Fibroblast of mammary gland (primary cell): ENCODE results near the gene MLIP.

Source experiments
- DNase-seq: peaks from one replicate; pipeline ENCODE4 v3.0.0-alpha.2; 2010; ENCODE audit warnings: low read depth
- H3K4me3 ChIP-seq: 2 replicates; pipeline ENCODE4 v1.5.1; 2011; ENCODE audit warnings: low read depth, mild to moderate bottlenecking, low read length, moderate library complexity; ENCODE audit not compliant: control insufficient read depth
- TF ChIP-seq, protein P1 (sequence below): conservative IDR thresholded peaks from 2 replicates; pipeline ENCODE4 v1.5.1; 2011; ENCODE audit warnings: low read depth, low read length, inconsistent platforms; ENCODE audit not compliant: control insufficient read depth, insufficient read depth

The MLIP gene

DNA sequence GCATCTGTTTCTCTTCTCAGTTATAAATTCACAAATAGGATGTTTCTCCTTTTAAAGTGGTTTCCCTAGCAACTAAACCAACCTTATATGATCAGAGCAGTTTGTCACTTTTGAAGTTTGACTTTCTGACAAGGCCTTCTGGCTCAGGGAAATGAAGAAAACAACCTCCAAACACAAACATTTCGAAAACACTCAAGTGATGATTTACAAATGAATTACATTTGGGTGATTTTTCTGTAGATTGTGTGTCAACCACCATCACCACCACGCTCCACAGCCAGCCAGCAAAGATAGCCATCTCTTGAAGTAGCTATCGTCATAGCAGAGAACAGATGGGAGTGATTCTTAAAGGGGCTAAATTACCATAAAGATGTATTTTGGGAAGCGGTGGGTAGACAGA, 16.5 kb upstream of the MLIP start:
- TF ChIP-seq, protein P1, sequence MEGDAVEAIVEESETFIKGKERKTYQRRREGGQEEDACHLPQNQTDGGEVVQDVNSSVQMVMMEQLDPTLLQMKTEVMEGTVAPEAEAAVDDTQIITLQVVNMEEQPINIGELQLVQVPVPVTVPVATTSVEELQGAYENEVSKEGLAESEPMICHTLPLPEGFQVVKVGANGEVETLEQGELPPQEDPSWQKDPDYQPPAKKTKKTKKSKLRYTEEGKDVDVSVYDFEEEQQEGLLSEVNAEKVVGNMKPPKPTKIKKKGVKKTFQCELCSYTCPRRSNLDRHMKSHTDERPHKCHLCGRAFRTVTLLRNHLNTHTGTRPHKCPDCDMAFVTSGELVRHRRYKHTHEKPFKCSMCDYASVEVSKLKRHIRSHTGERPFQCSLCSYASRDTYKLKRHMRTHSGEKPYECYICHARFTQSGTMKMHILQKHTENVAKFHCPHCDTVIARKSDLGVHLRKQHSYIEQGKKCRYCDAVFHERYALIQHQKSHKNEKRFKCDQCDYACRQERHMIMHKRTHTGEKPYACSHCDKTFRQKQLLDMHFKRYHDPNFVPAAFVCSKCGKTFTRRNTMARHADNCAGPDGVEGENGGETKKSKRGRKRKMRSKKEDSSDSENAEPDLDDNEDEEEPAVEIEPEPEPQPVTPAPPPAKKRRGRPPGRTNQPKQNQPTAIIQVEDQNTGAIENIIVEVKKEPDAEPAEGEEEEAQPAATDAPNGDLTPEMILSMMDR, result no peak

DNA sequence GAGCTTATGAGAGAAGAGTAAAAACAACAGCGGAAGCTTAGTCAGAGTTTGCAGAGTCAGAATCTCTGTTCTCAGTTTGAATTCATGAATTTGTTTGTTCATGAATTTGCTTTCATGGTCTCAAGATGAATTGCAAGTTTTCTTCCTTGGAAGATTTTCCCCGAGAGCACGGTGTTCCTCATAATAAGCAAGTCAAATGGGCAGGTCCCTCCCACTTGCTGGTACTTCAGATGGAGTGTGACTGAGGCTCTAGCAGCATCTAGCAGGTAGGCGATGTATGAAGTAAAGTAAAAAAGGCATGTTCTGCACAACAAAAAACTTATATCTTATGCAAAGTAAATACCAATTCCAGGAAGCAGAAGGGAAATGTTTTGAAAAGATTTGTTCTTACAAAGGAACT, 15.5 kb upstream of the MLIP start:
- TF ChIP-seq, protein P1, result no peak
- no peak for DNase-seq
- no peak overlapping the region for H3K4me3 ChIP-seq

More for the DNA sequence above, 16.5 kb upstream of the MLIP start:
- no peak overlapping the region for H3K4me3 ChIP-seq
- DNase-seq, result no peak

DNA sequence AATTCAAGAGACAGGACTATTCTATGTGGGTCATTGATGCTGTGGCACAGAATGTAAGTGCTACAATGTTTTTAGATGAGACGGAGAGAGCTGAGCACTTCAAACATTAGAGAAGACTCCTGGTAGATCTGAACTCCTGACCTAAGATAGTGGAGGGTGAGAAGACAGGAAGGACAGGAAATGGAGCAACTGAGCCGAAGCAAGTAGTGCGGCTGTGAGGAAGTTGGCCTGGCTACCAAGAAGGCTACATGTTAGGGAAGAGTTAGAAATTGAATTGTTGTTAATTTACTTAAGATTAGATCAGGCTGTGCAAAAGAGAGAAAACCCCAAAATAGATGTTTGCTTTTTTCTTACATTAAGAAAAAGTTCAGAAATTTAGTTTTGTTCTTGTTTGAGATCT, 14.4 kb upstream of the MLIP start:
- TF ChIP-seq, protein P1, result no peak
- no peak overlapping the region for H3K4me3 ChIP-seq
- DNase-seq, result no peak

DNA sequence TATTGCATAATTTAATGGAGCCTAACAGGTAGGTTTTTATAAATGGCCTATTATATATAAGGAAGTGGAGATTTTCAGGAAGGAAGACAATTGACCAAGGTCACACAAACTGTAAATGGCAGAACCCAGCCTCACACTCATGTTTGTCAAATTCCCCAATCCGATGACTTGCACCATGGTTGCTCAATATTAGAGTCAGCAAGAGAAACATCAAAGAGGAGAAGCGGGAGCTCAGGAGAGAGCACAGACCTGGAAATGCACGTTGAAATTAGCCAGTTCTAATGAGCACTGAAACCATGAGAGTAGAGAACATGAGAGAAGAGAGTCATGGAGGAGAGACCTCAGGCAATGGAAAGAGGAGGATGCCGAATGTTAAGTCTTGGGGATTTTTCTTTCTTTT, 13.5 kb upstream of the MLIP start:
- TF ChIP-seq, protein P1, result no peak
- DNase-seq, result no peak
- H3K4me3 ChIP-seq, result no peak overlapping the region

DNA sequence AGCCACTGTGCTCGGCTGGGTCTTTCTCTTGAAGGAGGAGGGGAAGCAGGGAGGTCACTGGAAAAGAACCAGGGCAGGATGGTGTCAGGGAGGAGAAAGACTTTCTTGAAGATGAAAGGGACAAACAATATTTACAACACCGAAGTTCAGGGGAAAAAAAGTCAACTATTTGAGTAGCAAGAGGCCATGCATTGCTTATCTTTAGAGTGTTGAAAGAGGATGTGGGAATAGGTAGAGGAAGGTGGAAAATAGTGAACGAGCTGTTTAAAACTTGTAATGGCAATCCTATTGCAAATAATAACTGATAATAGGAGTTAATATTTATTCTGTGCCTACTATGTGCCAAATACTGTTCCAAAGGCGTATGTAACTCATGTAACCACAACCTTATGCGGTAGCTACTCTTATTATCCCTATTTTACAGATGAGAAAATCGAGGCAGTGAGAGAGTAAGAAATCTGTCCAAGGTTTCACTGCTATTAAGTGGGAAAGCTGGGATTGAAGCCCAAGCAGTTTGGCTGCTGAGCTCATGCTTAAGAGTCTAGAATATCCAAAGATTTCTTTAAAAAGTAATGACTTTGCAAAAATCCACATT, 12.7 kb upstream of the MLIP start:
- DNase-seq, result no peak
- H3K4me3 ChIP-seq, result no peak overlapping the region
- TF ChIP-seq, protein P1, result no peak

DNA sequence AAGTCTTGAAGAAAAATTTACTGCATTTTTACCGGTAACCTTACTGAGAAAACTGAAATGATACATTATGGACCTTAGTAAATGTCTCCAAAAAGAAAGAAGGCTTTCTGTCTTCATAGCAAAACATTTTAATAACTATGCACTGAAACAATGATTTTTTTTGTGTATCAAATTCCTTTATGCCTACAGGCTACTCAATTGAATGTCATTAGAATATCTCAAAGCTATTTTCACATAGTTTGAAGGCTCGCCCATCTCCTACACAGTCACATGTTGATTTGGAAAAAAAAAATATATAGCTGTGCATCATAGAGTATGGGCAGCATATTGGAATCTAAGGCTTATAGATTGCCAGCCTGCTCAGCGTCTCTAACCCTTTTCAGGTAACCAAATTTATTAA, 12.0 kb upstream of the MLIP start:
- TF ChIP-seq, protein P1, result no peak
- no peak overlapping the region for H3K4me3 ChIP-seq
- no peak for DNase-seq

DNA sequence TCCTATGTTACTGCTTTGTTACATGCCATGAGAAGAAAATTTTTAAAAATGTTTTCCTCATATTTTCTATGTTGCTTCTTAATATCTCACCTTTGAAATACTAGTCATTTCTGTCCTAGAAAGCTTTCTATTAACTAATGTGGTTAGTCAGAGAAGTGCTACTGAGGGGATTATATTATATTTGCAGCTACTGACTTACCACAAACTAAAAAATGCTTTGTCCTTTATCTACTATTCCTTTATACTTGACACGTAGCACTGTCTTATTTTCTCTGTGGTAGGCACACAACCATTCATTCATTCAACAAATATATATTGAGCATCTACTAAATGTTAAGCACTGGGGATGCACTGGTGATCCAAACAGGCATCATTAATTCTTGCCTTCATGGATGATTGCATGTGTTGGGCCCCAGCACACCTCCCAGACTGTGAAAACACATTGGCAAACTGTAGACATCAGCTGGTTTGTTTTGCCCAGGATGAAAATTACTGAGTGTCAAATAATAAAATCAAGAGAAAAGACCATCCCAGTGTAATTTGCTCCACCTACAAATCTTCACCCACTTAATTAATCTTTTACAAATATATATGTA, 10.7 kb upstream of the MLIP start:
- DNase-seq, result no peak
- TF ChIP-seq, protein P1, result no peak
- no peak overlapping the region for H3K4me3 ChIP-seq
